ENCODE results near the gene PPP2R2C.

Gene PPP2R2C

GRCh38 chr4:6374575-6374974, 97.8 kb downstream of the PPP2R2C start:
- ChIA-PET POLR2A (no interaction called here), CTCF (no interaction called here)
- Histone ChIP-seq H3K4me3 (ENCODE audit: control insufficient read depth in 1 of 7, extremely low read depth in 1 of 7, insufficient read depth in 4 of 7, low read depth in 2 of 7, low read length in 6 of 7) (no peak overlapping the region), H3K27me3 (replicated peaks in 2 of 5; ENCODE audit: control insufficient read depth in 4 of 5, insufficient read depth in 5 of 5, low read length in 4 of 5) (peaks cover 0 to 47% (median 2%) of the 10 kb centered on the region in 5 experiments), H3K27ac (ENCODE audit: insufficient read depth in 1 of 2, low read depth in 1 of 2, low read length in 2 of 2, poor library complexity in 1 of 2, severe bottlenecking in 2 of 2) (no peak overlapping the region), H3K36me3 (ENCODE audit: control insufficient read depth in 4 of 4, insufficient read depth in 4 of 4, low read length in 3 of 4) (no peaks in the 10 kb centered on the region), H3K4me1 (ENCODE audit: control extremely low read depth in 1 of 4, control insufficient read depth in 4 of 4, insufficient read depth in 4 of 4, low read length in 3 of 4) (no peaks in the 10 kb centered on the region), H3K9me3 (ENCODE audit: control extremely low read depth in 1 of 5, control insufficient read depth in 4 of 5, insufficient read depth in 2 of 5, low read depth in 1 of 5, low read length in 4 of 5) (no peaks in the 10 kb centered on the region)
- WGBS (ENCODE audit: insufficient coverage), result 97% methylated on average over 8 of the region's 10 CpGs
- DNase-seq, result no peak

GRCh38 chr4:6373541-6374410, 98.6 kb downstream of the PPP2R2C start:
- 87% methylated on average over 7 of the region's 12 CpGs for WGBS (ENCODE audit: insufficient coverage)
- CTCF ChIA-PET, result no interaction called here
- DNase-seq, result no peak
- H3K27me3 ChIP-seq (replicated peaks in 2 of 5; ENCODE audit: control insufficient read depth in 4 of 5, insufficient read depth in 5 of 5, low read length in 4 of 5), result peaks cover 0 to 46% (median 2%) of the 10 kb centered on the region in 5 experiments
- H3K9me3 ChIP-seq (ENCODE audit: control extremely low read depth in 1 of 5, control insufficient read depth in 4 of 5, insufficient read depth in 2 of 5, low read depth in 1 of 5, low read length in 4 of 5), result no peaks in the 10 kb centered on the region
- POLR2A ChIA-PET, result no interaction called here
- H3K4me3 ChIP-seq (ENCODE audit: control insufficient read depth in 1 of 7, extremely low read depth in 1 of 7, insufficient read depth in 4 of 7, low read depth in 2 of 7, low read length in 6 of 7), result no peak overlapping the region
- H3K27ac ChIP-seq (ENCODE audit: insufficient read depth in 1 of 2, low read depth in 1 of 2, low read length in 2 of 2, poor library complexity in 1 of 2, severe bottlenecking in 2 of 2), result no peak overlapping the region
- no peaks in the 10 kb centered on the region for H3K4me1 ChIP-seq (ENCODE audit: control extremely low read depth in 1 of 4, control insufficient read depth in 4 of 4, insufficient read depth in 4 of 4, low read length in 3 of 4)
- no peaks in the 10 kb centered on the region for H3K36me3 ChIP-seq (ENCODE audit: control insufficient read depth in 4 of 4, insufficient read depth in 4 of 4, low read length in 3 of 4)

- WGBS (ENCODE audit: insufficient coverage), result 97% methylated on average over 8 of the region's 14 CpGs
- Histone ChIP-seq H3K9me3 (ENCODE audit: control extremely low read depth in 1 of 5, control insufficient read depth in 4 of 5, insufficient read depth in 2 of 5, low read depth in 1 of 5, low read length in 4 of 5) (no peaks in the 10 kb centered on the region), H3K4me1 (ENCODE audit: control extremely low read depth in 1 of 4, control insufficient read depth in 4 of 4, insufficient read depth in 4 of 4, low read length in 3 of 4) (no peaks in the 10 kb centered on the region), H3K4me3 (ENCODE audit: control insufficient read depth in 1 of 7, extremely low read depth in 1 of 7, insufficient read depth in 4 of 7, low read depth in 2 of 7, low read length in 6 of 7) (no peak overlapping the region), H3K36me3 (ENCODE audit: control insufficient read depth in 4 of 4, insufficient read depth in 4 of 4, low read length in 3 of 4) (no peaks in the 10 kb centered on the region), H3K27me3 (replicated peaks in 2 of 5; ENCODE audit: control insufficient read depth in 4 of 5, insufficient read depth in 5 of 5, low read length in 4 of 5) (peaks cover 0 to 46% (median 3%) of the 10 kb centered on the region in 5 experiments), H3K27ac (ENCODE audit: insufficient read depth in 1 of 2, low read depth in 1 of 2, low read length in 2 of 2, poor library complexity in 1 of 2, severe bottlenecking in 2 of 2) (no peak overlapping the region)
- peak; percentile 22 to 39 (median 32) for DNase-seq
- POLR2A ChIA-PET, result no interaction called here
- CTCF ChIA-PET, result no interaction called here
Observed at GRCh38 chr4:6372649-6373525, 99.5 kb downstream of the PPP2R2C start.

- no peaks in the 10 kb centered on the region for H3K36me3 ChIP-seq (ENCODE audit: control insufficient read depth in 4 of 4, insufficient read depth in 4 of 4, low read length in 3 of 4)
Observed at GRCh38 chr4:6371812-6372211, 100.6 kb downstream of the PPP2R2C start.

GRCh38 chr4:6371271-6371670, 101.1 kb downstream of the PPP2R2C start:
- Histone ChIP-seq H3K36me3 (ENCODE audit: control insufficient read depth in 4 of 4, insufficient read depth in 4 of 4, low read length in 3 of 4) (no peaks in the 10 kb centered on the region), H3K27me3 (replicated peaks in 2 of 5; ENCODE audit: control insufficient read depth in 4 of 5, insufficient read depth in 5 of 5, low read length in 4 of 5) (peaks cover 0 to 48% (median 3%) of the 10 kb centered on the region in 5 experiments), H3K9me3 (ENCODE audit: control extremely low read depth in 1 of 5, control insufficient read depth in 4 of 5, insufficient read depth in 2 of 5, low read depth in 1 of 5, low read length in 4 of 5) (no peaks in the 10 kb centered on the region), H3K4me3 (ENCODE audit: control insufficient read depth in 1 of 7, extremely low read depth in 1 of 7, insufficient read depth in 4 of 7, low read depth in 2 of 7, low read length in 6 of 7) (no peak overlapping the region), H3K4me1 (ENCODE audit: control extremely low read depth in 1 of 4, control insufficient read depth in 4 of 4, insufficient read depth in 4 of 4, low read length in 3 of 4) (no peaks in the 10 kb centered on the region), H3K27ac (ENCODE audit: insufficient read depth in 1 of 2, low read depth in 1 of 2, low read length in 2 of 2, poor library complexity in 1 of 2, severe bottlenecking in 2 of 2) (no peak overlapping the region)
- 97% methylated on average over 3 of the region's 5 CpGs for WGBS (ENCODE audit: insufficient coverage)
- POLR2A ChIA-PET, result no interaction called here
- CTCF ChIA-PET, result interaction anchor here (0.8 to 1.4 kb wide), 2 partner anchors 44 to 120 kb away, joined by 3 read pairs; no protein-coding TSS in a partner anchor
- DNase-seq, result no peak

More at GRCh38 chr4:6371812-6372211, 100.6 kb downstream of the PPP2R2C start:
- peaks cover 0 to 46% (median 3%) of the 10 kb centered on the region in 5 experiments for H3K27me3 ChIP-seq (replicated peaks in 2 of 5; ENCODE audit: control insufficient read depth in 4 of 5, insufficient read depth in 5 of 5, low read length in 4 of 5)
- H3K27ac ChIP-seq (ENCODE audit: insufficient read depth in 1 of 2, low read depth in 1 of 2, low read length in 2 of 2, poor library complexity in 1 of 2, severe bottlenecking in 2 of 2), result no peak overlapping the region
- POLR2A ChIA-PET, result no interaction called here
- H3K9me3 ChIP-seq (ENCODE audit: control extremely low read depth in 1 of 5, control insufficient read depth in 4 of 5, insufficient read depth in 2 of 5, low read depth in 1 of 5, low read length in 4 of 5), result no peaks in the 10 kb centered on the region
- no peaks in the 10 kb centered on the region for H3K4me1 ChIP-seq (ENCODE audit: control extremely low read depth in 1 of 4, control insufficient read depth in 4 of 4, insufficient read depth in 4 of 4, low read length in 3 of 4)
- 92% methylated on average over 10 of the region's 13 CpGs for WGBS (ENCODE audit: insufficient coverage)
- CTCF ChIA-PET, result interaction anchor here (0.8 kb wide), 1 partner anchor 121 kb away, joined by 3 read pairs; no protein-coding TSS in a partner anchor
- no peak overlapping the region for H3K4me3 ChIP-seq (ENCODE audit: control insufficient read depth in 1 of 7, extremely low read depth in 1 of 7, insufficient read depth in 4 of 7, low read depth in 2 of 7, low read length in 6 of 7)
- no peak for DNase-seq

- Histone ChIP-seq H3K9me3 (ENCODE audit: control extremely low read depth in 1 of 5, control insufficient read depth in 4 of 5, insufficient read depth in 2 of 5, low read depth in 1 of 5, low read length in 4 of 5) (no peaks in the 10 kb centered on the region), H3K36me3 (ENCODE audit: control insufficient read depth in 4 of 4, insufficient read depth in 4 of 4, low read length in 3 of 4) (no peaks in the 10 kb centered on the region), H3K4me3 (ENCODE audit: control insufficient read depth in 1 of 7, extremely low read depth in 1 of 7, insufficient read depth in 4 of 7, low read depth in 2 of 7, low read length in 6 of 7) (no peak overlapping the region), H3K4me1 (ENCODE audit: control extremely low read depth in 1 of 4, control insufficient read depth in 4 of 4, insufficient read depth in 4 of 4, low read length in 3 of 4) (no peaks in the 10 kb centered on the region), H3K27ac (ENCODE audit: insufficient read depth in 1 of 2, low read depth in 1 of 2, low read length in 2 of 2, poor library complexity in 1 of 2, severe bottlenecking in 2 of 2) (no peak overlapping the region), H3K27me3 (replicated peaks in 2 of 5; ENCODE audit: control insufficient read depth in 4 of 5, insufficient read depth in 5 of 5, low read length in 4 of 5) (peaks cover 0 to 55% (median 3%) of the 10 kb centered on the region in 5 experiments)
- CTCF ChIA-PET, result interaction anchor here (1.4 to 1.6 kb wide), 2 partner anchors 37 to 43 kb away, joined by 3 to 6 read pairs; no protein-coding TSS in a partner anchor
- DNase-seq, result no peak
- 37% methylated on average over 12 of the region's 17 CpGs for WGBS (ENCODE audit: insufficient coverage)
- POLR2A ChIA-PET, result no interaction called here
Observed at GRCh38 chr4:6369924-6370645, 102.3 kb downstream of the PPP2R2C start.
